OCI-LY7 (cell line): Measurements from ENCODE around the gene PEAK3. TPM values are rescaled to one million over a fixed set of nuclear protein-coding genes. Genes with fewer than 3 reads are reported as not detected.

Source experiments
- BruUV-seq: library from RNA; stranded (reverse); fragments of 400-500 nt; replicated peaks from 2 replicates; lab custom pipeline; 2021; lab: Mats Ljungman, UMichigan
- CTCF ChIA-PET: fragments of 300-600 bp; sonication (Branson Sonifier 250); formaldehyde crosslinking; loops from one replicate; lab custom pipeline; 2022; ENCODE audit warnings: antibody characterized with exemption; ENCODE audit not compliant: unreplicated experiment; lab: Charles Lee
- POLR2A ChIA-PET: fragments of 300-600 bp; sonication (Branson Sonifier 250); formaldehyde crosslinking; loops from one replicate; lab custom pipeline; 2022; ENCODE audit warnings: antibody characterized with exemption; lab: Charles Lee
- DNase-seq: peaks from one replicate; pipeline ENCODE4 v3.0.0-alpha.2; 2015; ENCODE audit warnings: low spot score
- H2AFZ ChIP-seq: fragments of 200-600 bp; sonication (generic), shearing (Covaris generic); 2 replicates; pipeline ENCODE4 v1.6.1; 2014; ENCODE audit warnings: mild to moderate bottlenecking, antibody characterized with exemption, low read length, moderate library complexity
- H3K27ac ChIP-seq: fragments of 200-600 bp; sonication (generic); 2 replicates; pipeline ENCODE4 v1.5.1; 2014; ENCODE audit warnings: mixed run types, low read depth, mild to moderate bottlenecking, moderate library complexity, low read length, inconsistent platforms; ENCODE audit not compliant: poor library complexity, severe bottlenecking
- H3K36me3 ChIP-seq: fragments of 200-600 bp; sonication (generic); 2 replicates; pipeline ENCODE4 v1.6.1; 2014; ENCODE audit warnings: mild to moderate bottlenecking, antibody characterized with exemption, low read length, moderate library complexity, mixed read lengths; ENCODE audit not compliant: insufficient read depth
- H3K4me1 ChIP-seq: fragments of 200-600 bp; sonication (generic); 2 replicates; pipeline ENCODE4 v1.5.1; 2014; ENCODE audit warnings: mild to moderate bottlenecking, low read length; ENCODE audit not compliant: insufficient read depth, poor library complexity, severe bottlenecking
- H3K4me2 ChIP-seq: fragments of 200-600 bp; sonication (generic); 2 replicates; pipeline ENCODE4 v1.6.1; 2014; ENCODE audit warnings: mild to moderate bottlenecking, low read length
- H3K4me3 ChIP-seq: fragments of 200-600 bp; sonication (generic); 2 replicates; pipeline ENCODE4 v1.5.1; 2014; ENCODE audit warnings: mild to moderate bottlenecking, low read depth, low read length; ENCODE audit not compliant: poor library complexity, severe bottlenecking
- H3K79me2 ChIP-seq: fragments of 200-600 bp; sonication (generic); 2 replicates; pipeline ENCODE4 v1.6.1; 2016; ENCODE audit warnings: low read depth, mild to moderate bottlenecking, low read length, moderate library complexity, mixed read lengths; ENCODE audit not compliant: insufficient read depth
- H3K9me2 ChIP-seq: fragments of 200-600 bp; sonication (generic); 2 replicates; pipeline ENCODE4 v1.6.1; 2016; ENCODE audit warnings: mild to moderate bottlenecking, low read length, mixed read lengths; ENCODE audit not compliant: insufficient read depth
- H3K9me3 ChIP-seq: fragments of 200-600 bp; sonication (generic); 2 replicates; pipeline ENCODE4 v1.6.1; 2014; ENCODE audit warnings: mild to moderate bottlenecking, mixed run types, low read length, mixed read lengths
- H4K20me1 ChIP-seq: fragments of 200-600 bp; sonication (generic); 2 replicates; pipeline ENCODE4 v1.6.1; 2014; ENCODE audit warnings: mild to moderate bottlenecking, antibody characterized with exemption, low read length, moderate library complexity, mixed read lengths; ENCODE audit not compliant: insufficient read depth
- CTCF ChIP-seq: fragments of 200-600 bp; sonication (generic); conservative IDR thresholded peaks from 2 replicates; pipeline ENCODE4 v1.5.1; 2014; ENCODE audit warnings: mild to moderate bottlenecking, antibody characterized with exemption, low read length, moderate library complexity, mixed read lengths
- EZH2phosphoT487 ChIP-seq: fragments of 200-600 bp; sonication (generic); IDR thresholded peaks from 2 replicates; pipeline ENCODE4 v1.6.1; 2018; ENCODE audit warnings: low read depth, borderline replicate concordance, mild to moderate bottlenecking, mixed run types, antibody characterized with exemption, low read length, moderate library complexity, mixed read lengths
- intact Hi-C: fragments of 100-400 bp; cut with micrococcal nuclease; formaldehyde crosslinking; loops from one replicate; pipeline ENCODE4 v1.10.0; 2022; ENCODE audit not compliant: unreplicated experiment
- total RNA-seq, 2 experiments: library from RNA; depleted of rRNA in 1 of 2; stranded (reverse); fragments of >200 nt in 1 of 2; shearing (Covaris generic) in 1 of 2; gene quantifications; 2 replicates each; pipeline ENCODE4 v1.2.3, GENCODE V29; 2014 to 2022

Gene PEAK3
- total RNA-seq, 2 experiments from 2014 or later, result not detected

GRCh38 chr19:2280633-2281264 lies 1.2 kb downstream of the PEAK3 start:
- TF ChIP-seq EZH2phosphoT487 (no peak), CTCF (no peak)
- intact Hi-C loops, result no loop called here
- DNase-seq, result no peak
- ChIA-PET CTCF (no interaction called here), POLR2A (no interaction called here)
- no peaks in the 10 kb centered on the region for H3K9me2 ChIP-seq
- H4K20me1 ChIP-seq, result no peaks in the 10 kb centered on the region
- H3K36me3 ChIP-seq, result 0 out of 2 replicates have a peak, but pooled peaks cover 8% of the 10 kb centered on the region
- H3K27ac ChIP-seq, result no peak overlapping the region
- H3K4me2 ChIP-seq, result no peak overlapping the region
- BruUV-seq, result no TSS peak
- H3K79me2 ChIP-seq, result no peaks in the 10 kb centered on the region
- H2AFZ ChIP-seq, result no peak overlapping the region
- H3K9me3 ChIP-seq, result no peaks in the 10 kb centered on the region
- H3K4me3 ChIP-seq, result no peak overlapping the region
- peaks cover 14% of the 10 kb centered on the region for H3K4me1 ChIP-seq

- intact Hi-C loops, result no loop called here
Measured at GRCh38 chr19:2278459-2279158, 3.4 kb downstream of the PEAK3 start.

More at GRCh38 chr19:2278459-2279158, 3.4 kb downstream of the PEAK3 start:
- Histone ChIP-seq H3K79me2 (peaks cover 12% of the 10 kb centered on the region), H3K36me3 (peaks cover 26% of the 10 kb centered on the region), H2AFZ (no peak overlapping the region), H3K4me2 (no peak overlapping the region), H3K27ac (no peak overlapping the region), H3K9me2 (no peaks in the 10 kb centered on the region), H3K4me1 (peaks cover 22% of the 10 kb centered on the region), H4K20me1 (peaks cover 6% of the 10 kb centered on the region), H3K9me3 (no peaks in the 10 kb centered on the region), H3K4me3 (no peak overlapping the region)
- POLR2A ChIA-PET, result no interaction called here
- TF ChIP-seq EZH2phosphoT487, result no peak
- TF ChIP-seq CTCF, result no peak
- CTCF ChIA-PET, result no interaction called here
- DNase-seq, result no peak
- BruUV-seq, result no TSS peak
